HCT116 (cell line): ENCODE results near the gene RBFOX2. TPM values are rescaled to one million over a fixed set of nuclear protein-coding genes. Genes with fewer than 3 reads are reported as not detected.

Experiments used
- ATAC-seq: fragments of 200-7000 bp; cut with Tn5 transposase; 2 replicates; pipeline ENCODE4 v1.9.1; 2020; ENCODE audit warnings: mild to moderate bottlenecking, moderate library complexity
- BruUV-seq: library from RNA; stranded (reverse); fragments of 400-500 nt; replicated peaks from 2 replicates; lab custom pipeline; 2021; lab: Mats Ljungman, UMichigan
- CTCF ChIA-PET: fragments of 300-600 bp; sonication (Branson Sonifier 250); formaldehyde crosslinking; loops from one replicate; lab custom pipeline; 2021; ENCODE audit warnings: antibody characterized with exemption; lab: Charles Lee
- POLR2A ChIA-PET: fragments of 300-600, 350-600 bp; sonication (Branson Sonifier 250); formaldehyde crosslinking; loops from one replicate; lab custom pipeline; 2021; ENCODE audit warnings: antibody characterized with exemption; lab: Charles Lee
- RAD21 ChIA-PET, 2 experiments: fragments of 300-600 bp; sonication (Branson Sonifier 250); formaldehyde crosslinking; loops; one replicate each; lab custom pipeline; 2023; ENCODE audit warnings: low total read pairs in 2 of 2; ENCODE audit not compliant: uncharacterized antibody in 2 of 2, unreplicated experiment in 2 of 2, low non-redundant PET in 1 of 2; lab: Charles Lee
- DNase-seq: peaks from one replicate; pipeline ENCODE4 v3.0.0-alpha.2; 2010; ENCODE audit warnings: low read depth, low spot score
- H2AFZ ChIP-seq: fragments of 200-600 bp; shearing (Covaris generic), sonication (generic); 2 replicates; pipeline ENCODE4 v1.6.1; 2017; ENCODE audit warnings: low read depth, mixed run types, mixed read lengths, antibody characterized with exemption, low read length; ENCODE audit not compliant: poor library complexity, severe bottlenecking
- H3K27ac ChIP-seq: 2 replicates; pipeline ENCODE4 v1.5.1; 2012; ENCODE audit warnings: low read depth, low read length
- H3K27me3 ChIP-seq: fragments of 200-600 bp; sonication (generic); 2 replicates; pipeline ENCODE4 v1.6.1; 2016; ENCODE audit warnings: mixed run types, low read length, mixed read lengths; ENCODE audit not compliant: insufficient read depth
- H3K36me3 ChIP-seq, 2 experiments: fragments of 200-500 bp in 1 of 2; fragments of 200-600 bp in 1 of 2; sonication (Bioruptor generic) in 1 of 2; sonication (generic) in 1 of 2; 2 replicates each; pipeline versions ENCODE4 v1.5.1 to v1.6.1; 2014 to 2016; ENCODE audit warnings: low read length in 2 of 2, inconsistent platforms in 1 of 2, mixed read lengths in 1 of 2, mixed run types in 1 of 2; ENCODE audit not compliant: insufficient read depth in 2 of 2, control insufficient read depth in 1 of 2
- H3K4me1 ChIP-seq, 2 experiments: fragments of 200-600 bp in 1 of 2; sonication (generic) in 1 of 2; 2 replicates each; pipeline versions ENCODE4 v1.5.1 to v1.6.1; 2012 to 2017; ENCODE audit warnings: low read length in 2 of 2, inconsistent platforms in 1 of 2, mild to moderate bottlenecking in 1 of 2, mixed read lengths in 1 of 2, mixed run types in 1 of 2, moderate library complexity in 1 of 2; ENCODE audit not compliant: insufficient read depth in 2 of 2, control insufficient read depth in 1 of 2
- H3K4me2 ChIP-seq: fragments of 200-600 bp; sonication (generic); 2 replicates; pipeline ENCODE4 v1.6.1; 2017; ENCODE audit warnings: mixed run types, low read length, mixed read lengths
- H3K4me3 ChIP-seq, 2 experiments: fragments of 200-600 bp in 1 of 2; sonication (generic) in 1 of 2; replicated peaks in 1 of 2; 2 replicates each; pipeline ENCODE4 v1.5.1; 2011 to 2016; ENCODE audit warnings: low read length in 2 of 2, control low read depth in 1 of 2, low read depth in 1 of 2, mild to moderate bottlenecking in 1 of 2, mixed read lengths in 1 of 2, mixed run types in 1 of 2
- H3K79me2 ChIP-seq: fragments of 200-600 bp; sonication (generic); 2 replicates; pipeline ENCODE4 v1.6.1; 2017; ENCODE audit warnings: mild to moderate bottlenecking, mixed run types, low read length, moderate library complexity, mixed read lengths; ENCODE audit not compliant: insufficient read depth
- H3K9ac ChIP-seq: fragments of 200-600 bp; sonication (generic); 2 replicates; pipeline ENCODE4 v1.6.1; 2016; ENCODE audit warnings: low read length, mixed read lengths
- H3K9me2 ChIP-seq: fragments of 200-600 bp; sonication (generic), shearing (Covaris generic); 2 replicates; pipeline ENCODE4 v1.6.1; 2017; ENCODE audit warnings: mixed run types, mild to moderate bottlenecking, moderate library complexity; ENCODE audit not compliant: insufficient read depth
- H3K9me3 ChIP-seq, 2 experiments: fragments of 200-500 bp in 1 of 2; fragments of 200-600 bp in 1 of 2; sonication (Bioruptor generic) in 1 of 2; sonication (generic) in 1 of 2; 2 replicates each; pipeline ENCODE4 v1.6.1; 2014 to 2017; ENCODE audit warnings: low read length in 2 of 2, mixed read lengths in 2 of 2, inconsistent platforms in 1 of 2, low read depth in 1 of 2, mild to moderate bottlenecking in 1 of 2, mixed run types in 1 of 2, moderate library complexity in 1 of 2; ENCODE audit not compliant: control insufficient read depth in 1 of 2, insufficient read depth in 1 of 2
- H4K20me1 ChIP-seq: fragments of 200-600 bp; sonication (generic), shearing (Covaris generic); 2 replicates; pipeline ENCODE4 v1.6.1; 2017; ENCODE audit warnings: mixed run types, mild to moderate bottlenecking, moderate library complexity; ENCODE audit not compliant: insufficient read depth
- CBX3 ChIP-seq: IDR thresholded peaks from 2 replicates; pipeline ENCODE4 v1.6.1; 2012; ENCODE audit warnings: low read depth
- CEBPB ChIP-seq: IDR thresholded peaks from 2 replicates; pipeline ENCODE4 v1.6.1; 2012; ENCODE audit warnings: low read depth
- EGR1 ChIP-seq: IDR thresholded peaks from 2 replicates; pipeline ENCODE4 v1.6.1; 2012; ENCODE audit warnings: low read depth
- EZH2 ChIP-seq: fragments of 200-600 bp; sonication (generic); IDR thresholded peaks from 2 replicates; pipeline ENCODE4 v1.6.1; 2017; ENCODE audit warnings: antibody characterized with exemption, mixed run types
- EZH2phosphoT487 ChIP-seq: fragments of 200-600 bp; IDR thresholded peaks from 2 replicates; pipeline ENCODE4 v1.6.1; 2018; ENCODE audit warnings: antibody characterized with exemption, borderline replicate concordance
- FOSL1 ChIP-seq: IDR thresholded peaks from 2 replicates; pipeline ENCODE4 v1.6.1; 2012; ENCODE audit warnings: low read depth
- JUND ChIP-seq: IDR thresholded peaks from 2 replicates; pipeline ENCODE4 v1.6.1; 2012
- POLR2A ChIP-seq: IDR thresholded peaks from 2 replicates; pipeline ENCODE4 v1.7.0; 2011; ENCODE audit warnings: borderline replicate concordance; ENCODE audit not compliant: insufficient read depth, insufficient read length; ENCODE audit errors: extremely low read depth
- POLR2AphosphoS5 ChIP-seq: IDR thresholded peaks from 2 replicates; pipeline ENCODE4 v1.6.1; 2011; ENCODE audit warnings: mild to moderate bottlenecking, low read depth, low read length, moderate library complexity
- RAD21 ChIP-seq: IDR thresholded peaks from 2 replicates; pipeline ENCODE4 v1.6.1; 2012; ENCODE audit warnings: low read depth, mild to moderate bottlenecking
- SIN3A ChIP-seq: IDR thresholded peaks from 2 replicates; pipeline ENCODE4 v1.6.1; 2012; ENCODE audit warnings: low read depth
- TCF7L2 ChIP-seq: IDR thresholded peaks from 2 replicates; pipeline ENCODE4 v1.7.0; 2011; ENCODE audit warnings: borderline replicate concordance, inconsistent platforms; ENCODE audit not compliant: insufficient read depth, insufficient read length; ENCODE audit errors: extremely low read depth
- YY1 ChIP-seq: IDR thresholded peaks from 2 replicates; pipeline ENCODE4 v1.6.1; 2011; ENCODE audit warnings: low read length, low read depth, moderate library complexity, mild to moderate bottlenecking; ENCODE audit not compliant: insufficient replicate concordance; ENCODE audit errors: extremely low read depth
- ZFX ChIP-seq: fragments of 450-650 bp; IDR thresholded peaks from 2 replicates; pipeline ENCODE4 v1.6.1; 2017
- ZNF274 ChIP-seq: fragments of 200-500 bp; sonication (Bioruptor generic); IDR thresholded peaks from 2 replicates; pipeline ENCODE4 v1.6.1; 2014; ENCODE audit warnings: mild to moderate bottlenecking, low read depth, low read length, inconsistent platforms
- intact Hi-C: fragments of 100-400 bp; cut with micrococcal nuclease; formaldehyde crosslinking; loops from 2 replicates; pipeline ENCODE4 v1.10.0; 2022
- total RNA-seq: library from RNA; stranded (reverse); gene quantifications from one replicate; pipeline ENCODE4 v1.2.1, GENCODE V29; 2021; ENCODE audit not compliant: unreplicated experiment
- TF ChIP-seq, protein P1 (sequence below), 3 experiments: fragments of 200-600 bp in 1 of 3; sonication (generic) in 1 of 3; IDR thresholded peaks in 2 of 3; conservative IDR thresholded peaks in 1 of 3; 2 replicates each; pipeline ENCODE4 v1.5.1; 2012 to 2017; ENCODE audit warnings: low read depth in 2 of 3, low read length in 2 of 3, antibody characterized with exemption in 1 of 3, borderline replicate concordance in 1 of 3, control low read depth in 1 of 3, mild to moderate bottlenecking in 1 of 3, mixed read lengths in 1 of 3, mixed run types in 1 of 3, moderate library complexity in 1 of 3; ENCODE audit not compliant: insufficient read depth in 1 of 3
- TF ChIP-seq, protein P2 (sequence below): IDR thresholded peaks from 2 replicates; pipeline ENCODE4 v1.6.1; 2012
- TF ChIP-seq, protein P3 (sequence below): IDR thresholded peaks from 2 replicates; pipeline ENCODE4 v1.6.1; 2012; ENCODE audit warnings: low read depth
- TF ChIP-seq, protein P4 (sequence below): IDR thresholded peaks from 2 replicates; pipeline ENCODE4 v1.6.1; 2012

The RBFOX2 gene
- total RNA-seq, 1 experiment from 2014 or later: 83.9 TPM

DNA sequence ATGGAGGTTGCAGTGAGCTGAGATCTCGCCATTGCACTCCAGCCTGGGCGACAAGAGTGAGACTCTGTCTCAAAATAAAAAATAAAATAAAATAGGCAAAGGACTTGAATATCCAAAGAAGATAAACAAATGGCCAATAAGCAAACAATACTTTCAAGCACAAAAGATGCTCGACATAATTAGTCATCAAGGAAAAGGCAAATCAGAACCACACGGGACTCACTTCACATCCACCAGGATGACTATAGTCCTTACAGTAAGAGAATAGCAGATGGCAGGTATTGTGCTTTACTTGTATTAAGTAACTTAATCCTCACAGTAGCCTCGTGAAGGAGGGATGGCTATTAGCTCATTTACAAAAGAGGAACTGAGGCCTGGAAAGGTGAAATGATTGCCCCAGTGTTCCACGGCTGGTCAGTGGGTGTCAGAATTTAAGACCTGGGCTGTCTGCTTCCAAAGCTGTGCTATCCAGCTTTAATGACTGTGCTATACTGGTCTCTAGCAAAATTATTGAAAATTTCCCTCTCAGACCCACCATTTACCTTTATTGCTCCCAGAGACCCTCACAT is 40.2 kb upstream of the RBFOX2 start:
- RAD21 ChIA-PET: no interaction called here
- CTCF ChIA-PET: interaction anchor here (1.6 kb wide), 1 partner anchor 14 kb away, joined by 3 read pairs; no protein-coding TSS in a partner anchor
- DNase-seq (no peak), ATAC-seq (no peak)
- Histone ChIP-seq H3K79me2 (no peaks in the 10 kb centered on the region), H4K20me1 (no peaks in the 10 kb centered on the region), H2AFZ (no peak overlapping the region), H3K27ac (no peak overlapping the region), H3K9me3 (no peaks in the 10 kb centered on the region), H3K27me3 (no peaks in the 10 kb centered on the region), H3K36me3 (no peaks in the 10 kb centered on the region), H3K4me2 (no peak overlapping the region)
- no peak for TF ChIP-seq ZFX
- TF ChIP-seq, protein P1, sequence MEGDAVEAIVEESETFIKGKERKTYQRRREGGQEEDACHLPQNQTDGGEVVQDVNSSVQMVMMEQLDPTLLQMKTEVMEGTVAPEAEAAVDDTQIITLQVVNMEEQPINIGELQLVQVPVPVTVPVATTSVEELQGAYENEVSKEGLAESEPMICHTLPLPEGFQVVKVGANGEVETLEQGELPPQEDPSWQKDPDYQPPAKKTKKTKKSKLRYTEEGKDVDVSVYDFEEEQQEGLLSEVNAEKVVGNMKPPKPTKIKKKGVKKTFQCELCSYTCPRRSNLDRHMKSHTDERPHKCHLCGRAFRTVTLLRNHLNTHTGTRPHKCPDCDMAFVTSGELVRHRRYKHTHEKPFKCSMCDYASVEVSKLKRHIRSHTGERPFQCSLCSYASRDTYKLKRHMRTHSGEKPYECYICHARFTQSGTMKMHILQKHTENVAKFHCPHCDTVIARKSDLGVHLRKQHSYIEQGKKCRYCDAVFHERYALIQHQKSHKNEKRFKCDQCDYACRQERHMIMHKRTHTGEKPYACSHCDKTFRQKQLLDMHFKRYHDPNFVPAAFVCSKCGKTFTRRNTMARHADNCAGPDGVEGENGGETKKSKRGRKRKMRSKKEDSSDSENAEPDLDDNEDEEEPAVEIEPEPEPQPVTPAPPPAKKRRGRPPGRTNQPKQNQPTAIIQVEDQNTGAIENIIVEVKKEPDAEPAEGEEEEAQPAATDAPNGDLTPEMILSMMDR (IDR thresholded peaks at IDR 0.05 in 2 of 3, conservative IDR thresholded peaks at IDR 0.05 in 1 of 3; ENCODE audit: borderline replicate concordance in 1 of 3, insufficient read depth in 1 of 3, low read depth in 2 of 3, low read length in 2 of 3): no peak
- no peak for TF ChIP-seq EGR1
- TF ChIP-seq FOSL1: no peak
- TF ChIP-seq JUND: no peak
- no peak for TF ChIP-seq CEBPB
- TF ChIP-seq ZNF274: no peak
- no peak for TF ChIP-seq RAD21
- TF ChIP-seq POLR2AphosphoS5: no peak
- TF ChIP-seq YY1: no peak
- no peak for TF ChIP-seq EZH2
- no peak for TF ChIP-seq CBX3
- no peak for TF ChIP-seq TCF7L2
- TF ChIP-seq, protein P2, sequence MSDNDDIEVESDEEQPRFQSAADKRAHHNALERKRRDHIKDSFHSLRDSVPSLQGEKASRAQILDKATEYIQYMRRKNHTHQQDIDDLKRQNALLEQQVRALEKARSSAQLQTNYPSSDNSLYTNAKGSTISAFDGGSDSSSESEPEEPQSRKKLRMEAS: no peak
- TF ChIP-seq, protein P3, sequence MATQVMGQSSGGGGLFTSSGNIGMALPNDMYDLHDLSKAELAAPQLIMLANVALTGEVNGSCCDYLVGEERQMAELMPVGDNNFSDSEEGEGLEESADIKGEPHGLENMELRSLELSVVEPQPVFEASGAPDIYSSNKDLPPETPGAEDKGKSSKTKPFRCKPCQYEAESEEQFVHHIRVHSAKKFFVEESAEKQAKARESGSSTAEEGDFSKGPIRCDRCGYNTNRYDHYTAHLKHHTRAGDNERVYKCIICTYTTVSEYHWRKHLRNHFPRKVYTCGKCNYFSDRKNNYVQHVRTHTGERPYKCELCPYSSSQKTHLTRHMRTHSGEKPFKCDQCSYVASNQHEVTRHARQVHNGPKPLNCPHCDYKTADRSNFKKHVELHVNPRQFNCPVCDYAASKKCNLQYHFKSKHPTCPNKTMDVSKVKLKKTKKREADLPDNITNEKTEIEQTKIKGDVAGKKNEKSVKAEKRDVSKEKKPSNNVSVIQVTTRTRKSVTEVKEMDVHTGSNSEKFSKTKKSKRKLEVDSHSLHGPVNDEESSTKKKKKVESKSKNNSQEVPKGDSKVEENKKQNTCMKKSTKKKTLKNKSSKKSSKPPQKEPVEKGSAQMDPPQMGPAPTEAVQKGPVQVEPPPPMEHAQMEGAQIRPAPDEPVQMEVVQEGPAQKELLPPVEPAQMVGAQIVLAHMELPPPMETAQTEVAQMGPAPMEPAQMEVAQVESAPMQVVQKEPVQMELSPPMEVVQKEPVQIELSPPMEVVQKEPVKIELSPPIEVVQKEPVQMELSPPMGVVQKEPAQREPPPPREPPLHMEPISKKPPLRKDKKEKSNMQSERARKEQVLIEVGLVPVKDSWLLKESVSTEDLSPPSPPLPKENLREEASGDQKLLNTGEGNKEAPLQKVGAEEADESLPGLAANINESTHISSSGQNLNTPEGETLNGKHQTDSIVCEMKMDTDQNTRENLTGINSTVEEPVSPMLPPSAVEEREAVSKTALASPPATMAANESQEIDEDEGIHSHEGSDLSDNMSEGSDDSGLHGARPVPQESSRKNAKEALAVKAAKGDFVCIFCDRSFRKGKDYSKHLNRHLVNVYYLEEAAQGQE: no peak
- no peak for TF ChIP-seq SIN3A
- TF ChIP-seq EZH2phosphoT487: no peak
- no peak for TF ChIP-seq POLR2A
- TF ChIP-seq, protein P4, sequence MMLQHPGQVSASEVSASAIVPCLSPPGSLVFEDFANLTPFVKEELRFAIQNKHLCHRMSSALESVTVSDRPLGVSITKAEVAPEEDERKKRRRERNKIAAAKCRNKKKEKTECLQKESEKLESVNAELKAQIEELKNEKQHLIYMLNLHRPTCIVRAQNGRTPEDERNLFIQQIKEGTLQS: no peak
- TF ChIP-seq, all 23 proteins: peak for 0
- intact Hi-C loops: no loop called here
- no peaks in the 10 kb centered on the region for H3K9me2 ChIP-seq
- H3K4me1 ChIP-seq: peaks cover 4 to 24% of the 10 kb centered on the region in 2 experiments; a peak in 3 of 4 replicates
- no TSS peak for BruUV-seq
- H3K9ac ChIP-seq: no peak overlapping the region
- H3K4me3 ChIP-seq: no peak overlapping the region
- POLR2A ChIA-PET: no interaction called here
